Measurements from ENCODE around the gene CERS6.
"Not testable (repeated sequence)": the region's sequence is repeated elsewhere in the genome, so short reads cannot be mapped to it uniquely, and the experiment has no call there.

Gene CERS6

GRCh38 chr2:168495524-168495923 is 39.5 kb downstream of the CERS6 start:
- no peak for DNase-seq (ENCODE audit: extremely low read depth in 1 of 2, low read depth in 1 of 2)

DNA sequence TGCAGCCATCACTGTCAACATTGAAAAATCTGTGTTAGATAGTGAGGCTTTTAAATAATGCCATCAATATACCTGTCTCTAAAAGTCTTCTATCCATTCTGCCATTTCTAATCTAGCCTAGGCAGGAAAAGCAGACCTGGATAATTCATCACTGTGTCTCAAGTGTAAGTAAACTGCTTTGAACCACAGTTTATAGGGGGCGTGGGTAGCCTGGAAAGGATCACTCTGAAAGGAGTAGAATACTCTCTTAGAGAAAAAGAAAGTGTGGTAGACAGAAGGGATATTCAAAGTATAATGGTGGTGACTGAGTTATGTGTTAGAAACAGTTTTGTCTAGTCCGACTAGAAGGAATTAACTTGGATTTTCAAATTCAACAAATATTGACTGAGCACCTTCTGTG is 40.8 kb downstream of the CERS6 start:
- no peak for DNase-seq (ENCODE audit: extremely low read depth in 1 of 2, low read depth in 1 of 2)

DNA sequence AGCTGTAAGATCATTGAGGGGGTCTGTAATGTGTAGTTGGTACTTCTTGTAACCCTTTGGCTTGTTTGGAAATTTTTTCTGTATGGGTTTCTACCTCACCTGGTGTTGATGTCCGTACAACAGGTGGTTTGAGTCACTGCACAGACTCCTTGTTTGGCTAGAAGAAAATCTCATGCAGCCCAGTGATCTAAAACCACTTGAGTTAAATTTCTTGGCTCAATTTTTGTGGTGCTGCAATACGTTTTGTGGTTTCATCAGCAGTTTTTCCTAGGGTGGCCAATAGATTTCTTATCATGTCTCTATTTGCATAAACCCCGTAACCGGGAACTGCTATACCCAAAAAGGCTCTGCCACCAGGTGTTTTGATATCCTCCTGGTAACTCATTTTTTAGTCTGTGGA is 43.4 kb downstream of the CERS6 start:
- no peak for DNase-seq (ENCODE audit: extremely low read depth in 1 of 2, low read depth in 1 of 2)

GRCh38 chr2:168500516-168500915 is 44.4 kb downstream of the CERS6 start:
- no peak for DNase-seq (ENCODE audit: extremely low read depth in 1 of 2, low read depth in 1 of 2)

- DNase-seq (ENCODE audit: extremely low read depth in 1 of 2, low read depth in 1 of 2), result no peak
Observed at GRCh38 chr2:168501466-168502065, 45.5 kb downstream of the CERS6 start.

DNA sequence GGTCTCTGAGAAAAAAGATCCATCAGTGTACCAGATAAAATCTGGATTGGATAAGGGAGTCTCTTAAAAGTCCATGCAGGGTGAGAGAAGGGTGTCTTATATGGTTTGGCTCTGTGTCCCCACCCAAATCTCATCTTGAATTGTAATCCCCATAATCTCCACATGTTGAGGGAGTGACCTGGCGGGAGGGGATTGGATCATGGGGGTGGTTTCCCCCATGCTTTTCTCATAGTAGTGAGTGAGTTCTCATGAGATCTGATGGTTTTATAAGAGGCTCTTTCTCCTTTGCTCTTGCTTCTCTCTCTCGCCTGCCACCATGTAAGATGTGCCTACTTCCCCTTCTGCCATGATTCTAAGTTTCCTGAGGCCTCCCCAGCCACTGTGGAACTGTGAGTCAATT is 46.8 kb downstream of the CERS6 start:
- DNase-seq (ENCODE audit: extremely low read depth in 1 of 2, low read depth in 1 of 2), result not testable (repeated sequence)

- DNase-seq (ENCODE audit: extremely low read depth in 1 of 2, low read depth in 1 of 2), result no peak
Observed at GRCh38 chr2:168503901-168504300, 47.8 kb downstream of the CERS6 start.

DNA sequence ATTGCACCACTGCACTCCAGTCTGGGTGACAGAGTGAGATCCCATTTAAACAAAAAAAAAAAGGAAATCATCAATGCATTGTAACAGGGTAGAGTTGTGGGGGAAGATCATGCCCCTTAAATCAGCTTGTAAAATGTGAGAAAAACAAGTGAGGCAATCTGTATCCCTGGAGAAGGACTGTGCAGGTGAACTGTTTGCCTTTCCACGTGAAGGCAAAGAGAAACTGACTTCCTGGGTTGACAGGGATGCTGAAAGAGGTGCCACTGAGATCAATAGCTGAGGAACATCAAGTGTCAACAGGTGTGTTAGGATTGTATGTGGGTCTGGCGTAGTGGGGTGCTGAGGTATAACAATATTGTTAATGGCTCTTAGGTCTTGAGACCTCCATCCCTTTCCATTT is 48.3 kb downstream of the CERS6 start:
- no peak for DNase-seq (ENCODE audit: extremely low read depth in 1 of 2, low read depth in 1 of 2)

DNA sequence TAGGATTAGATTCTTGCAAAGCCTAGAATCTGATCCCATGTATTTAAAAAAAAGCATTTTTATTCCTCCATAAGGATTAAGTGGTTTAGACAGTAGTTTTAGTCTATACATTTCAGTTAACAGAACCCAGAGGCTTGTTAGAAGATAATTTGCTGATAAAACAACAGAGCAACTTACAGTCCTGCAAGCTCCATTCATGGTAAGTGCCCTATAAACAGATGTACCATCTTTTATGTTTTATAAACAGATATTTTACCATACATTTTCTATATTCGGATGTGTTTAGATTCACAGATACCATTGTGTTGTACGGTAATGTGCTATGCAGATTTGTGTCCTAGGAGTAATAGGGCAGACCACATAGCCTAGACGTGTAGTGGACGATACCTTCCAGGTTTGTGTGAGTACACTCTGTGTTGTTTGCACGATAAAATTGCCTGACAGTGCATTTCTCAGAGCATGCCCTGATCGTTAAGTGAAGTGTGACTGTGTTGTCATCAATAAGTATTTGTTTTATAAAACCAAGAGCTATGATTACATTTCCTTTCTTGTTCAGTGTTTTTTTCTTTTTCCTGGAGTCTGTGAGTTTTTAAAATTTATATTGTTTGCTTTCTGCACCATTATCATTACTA is 54.2 kb downstream of the CERS6 start:
- DNase-seq (ENCODE audit: extremely low read depth in 1 of 2, low read depth in 1 of 2), result no peak

DNA sequence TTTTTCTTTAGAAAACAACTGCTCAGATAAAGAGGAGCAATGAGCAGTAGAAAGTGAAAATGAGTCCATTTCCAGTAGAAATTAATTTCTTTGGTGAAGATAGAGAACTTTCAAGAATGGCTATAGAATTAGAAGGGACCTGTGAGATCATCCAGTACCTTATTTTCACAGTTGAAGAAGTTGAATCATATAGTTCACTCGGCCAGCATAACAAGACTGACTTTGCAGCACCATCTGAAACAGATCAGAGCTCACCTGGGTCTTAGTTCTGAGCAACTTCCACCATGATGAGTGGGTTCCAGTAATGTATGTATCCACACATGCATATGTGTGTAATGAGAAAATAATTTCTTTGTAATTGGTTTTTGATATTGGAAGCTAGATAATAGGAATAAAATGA is 58.6 kb downstream of the CERS6 start:
- no peak for DNase-seq (ENCODE audit: extremely low read depth in 1 of 2, low read depth in 1 of 2)

GRCh38 chr2:168515502-168515901 is 59.4 kb downstream of the CERS6 start:
- DNase-seq (ENCODE audit: extremely low read depth in 1 of 2, low read depth in 1 of 2), result no peak

- DNase-seq (ENCODE audit: extremely low read depth in 1 of 2, low read depth in 1 of 2), result no peak
Observed at GRCh38 chr2:168517816-168518215, 61.7 kb downstream of the CERS6 start.

DNA sequence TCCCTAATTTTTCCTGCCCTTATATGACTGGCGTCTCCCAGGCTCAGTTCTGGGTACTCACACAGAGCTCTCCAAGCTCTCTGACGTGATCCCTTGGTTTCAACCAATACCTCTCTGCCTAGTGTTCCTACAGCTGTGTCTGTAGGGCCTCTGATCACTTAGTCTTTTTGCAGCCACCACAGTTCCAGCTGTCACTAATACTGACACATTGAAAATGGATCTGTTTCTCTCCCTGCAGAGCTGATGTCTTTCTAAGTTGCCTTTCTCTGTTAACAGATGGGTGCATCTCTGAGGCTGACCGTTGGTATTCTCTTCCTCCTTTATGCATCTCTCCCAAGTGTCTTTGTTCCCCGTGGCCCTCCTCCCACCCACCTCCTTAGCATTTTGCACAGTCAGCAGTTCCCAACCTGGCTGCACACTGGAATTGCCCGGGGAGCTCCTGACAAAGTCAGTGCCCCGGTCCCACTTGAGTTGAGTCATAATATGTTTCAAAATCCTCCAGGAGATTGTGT is 62.5 kb downstream of the CERS6 start:
- DNase-seq (ENCODE audit: extremely low read depth in 1 of 2, low read depth in 1 of 2), result no peak

- no peak for DNase-seq (ENCODE audit: extremely low read depth in 1 of 2, low read depth in 1 of 2)
Observed at GRCh38 chr2:168519534-168520308, 63.6 kb downstream of the CERS6 start.

GRCh38 chr2:168521053-168521741 is 65.1 kb downstream of the CERS6 start:
- DNase-seq (ENCODE audit: extremely low read depth in 1 of 2, low read depth in 1 of 2), result no peak

DNA sequence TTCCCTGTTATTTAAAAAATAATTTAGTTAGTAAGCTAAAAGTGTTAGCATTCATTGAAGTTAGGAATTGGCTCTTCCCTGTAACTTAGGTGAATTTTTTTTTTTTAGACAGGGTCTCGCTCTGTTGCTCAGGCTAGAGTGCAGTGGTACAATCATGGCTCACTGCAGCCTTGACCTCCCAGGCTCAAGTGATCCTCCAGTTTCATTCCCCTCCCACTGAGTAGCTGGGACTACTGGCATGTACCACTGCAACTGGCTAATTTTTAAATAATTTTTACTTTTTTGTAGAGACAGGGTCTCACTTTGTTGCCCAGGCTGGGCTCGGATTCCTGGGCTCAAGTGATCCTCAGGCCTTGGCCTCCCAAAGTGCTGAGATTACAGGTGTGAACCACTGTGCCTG is 66.4 kb downstream of the CERS6 start:
- no peak for DNase-seq (ENCODE audit: extremely low read depth in 1 of 2, low read depth in 1 of 2)

DNA sequence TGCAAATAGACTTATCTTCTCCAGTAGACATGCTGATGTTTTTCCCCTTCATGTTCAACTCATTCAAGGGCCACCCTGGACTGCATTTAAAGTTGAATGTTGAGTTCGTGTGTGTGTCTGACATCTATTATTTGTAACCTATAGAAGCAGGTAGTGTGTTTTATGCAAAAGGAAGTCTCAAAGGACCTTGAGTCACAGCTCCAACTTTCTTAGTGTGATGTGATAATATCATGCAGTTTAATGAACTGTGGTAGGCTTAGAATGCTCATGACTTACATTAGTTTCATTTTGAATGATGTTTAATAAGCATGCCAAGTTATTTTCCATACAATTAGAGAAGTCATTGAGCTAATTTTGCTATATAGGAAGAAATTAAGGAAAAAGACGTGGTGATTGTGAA is 67.9 kb downstream of the CERS6 start:
- no peak for DNase-seq (ENCODE audit: extremely low read depth in 1 of 2, low read depth in 1 of 2)

- no peak for DNase-seq (ENCODE audit: extremely low read depth in 1 of 2, low read depth in 1 of 2)
Observed at GRCh38 chr2:168525020-168525419, 68.9 kb downstream of the CERS6 start.

DNA sequence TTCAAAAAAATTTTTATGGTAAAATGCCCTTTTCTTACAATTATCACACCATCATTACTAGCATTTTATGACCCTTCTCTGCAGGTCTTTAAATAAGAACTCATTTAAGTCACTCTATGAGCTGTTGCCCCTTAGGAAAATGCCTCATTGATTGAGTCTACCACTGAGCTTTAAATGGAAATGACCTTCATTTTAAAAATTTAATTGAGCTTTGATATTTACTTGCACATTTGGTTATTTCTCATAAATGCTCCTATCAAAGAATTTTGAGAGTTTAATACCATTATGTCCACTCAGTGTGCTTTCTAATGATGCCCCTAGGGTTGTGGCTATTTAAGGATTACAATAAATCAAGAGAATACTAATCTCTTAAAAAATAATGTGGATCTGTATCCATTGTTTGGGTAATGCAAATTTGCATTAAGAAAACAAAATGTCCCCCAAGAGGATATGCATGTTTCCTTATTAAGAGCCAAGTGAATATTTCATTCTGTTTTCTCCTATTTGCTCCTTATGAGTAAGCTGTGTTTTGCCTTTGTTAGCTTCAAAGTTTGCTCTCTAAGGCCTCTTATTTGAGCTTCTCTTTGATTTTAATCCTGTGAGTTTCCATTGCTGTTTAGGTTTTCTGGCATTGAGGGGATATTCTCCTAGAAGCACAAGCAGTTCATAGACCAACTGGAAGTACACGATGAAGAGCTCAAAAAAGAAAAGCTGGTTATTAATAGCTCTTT is 69.8 kb downstream of the CERS6 start:
- no peak for DNase-seq (ENCODE audit: extremely low read depth in 1 of 2, low read depth in 1 of 2)

- no peak for DNase-seq (ENCODE audit: extremely low read depth in 1 of 2, low read depth in 1 of 2)
Observed at GRCh38 chr2:168526641-168527040, 70.6 kb downstream of the CERS6 start.

GRCh38 chr2:168528016-168528415 is 71.9 kb downstream of the CERS6 start:
- DNase-seq (ENCODE audit: extremely low read depth in 1 of 2, low read depth in 1 of 2), result no peak

All from stimulated activated CD8-positive, alpha-beta memory T cell treated with anti-CD3 and anti-CD28 coated beads, Interleukin-7, amount 100 ng/mL, for 48 hours (primary cell).